HepG2 (cell line): ENCODE results near the gene CADPS2. TPM values are rescaled to one million over a fixed set of nuclear protein-coding genes. Genes with fewer than 3 reads are reported as not detected.

Experiments used
- HNRNPLL ChIP-seq: fragments of 200-400 bp; formaldehyde crosslinking; IDR thresholded peaks from 2 replicates; pipeline ENCODE4 v1.6.1; 2017; ENCODE audit warnings: mild to moderate bottlenecking, low read depth, low read length; ENCODE audit not compliant: poor library complexity, severe bottlenecking
- MATR3 ChIP-seq: sonication (generic); formaldehyde crosslinking; IDR thresholded peaks from 2 replicates; pipeline ENCODE4 v1.4.0; 2020; ENCODE audit warnings: missing genetic modification reagents
- NFIB ChIP-seq: sonication (generic); formaldehyde crosslinking; IDR thresholded peaks from 2 replicates; pipeline ENCODE4 v1.9.0; 2021; ENCODE audit warnings: missing genetic modification reagents, mild to moderate bottlenecking, borderline replicate concordance
- NRL ChIP-seq: sonication (generic); formaldehyde crosslinking; IDR thresholded peaks from 2 replicates; pipeline ENCODE4 v1.5.0; 2020; ENCODE audit warnings: missing genetic modification reagents, mild to moderate bottlenecking, moderate library complexity, borderline replicate concordance
- RBM22 ChIP-seq: fragments of 200-400 bp; formaldehyde crosslinking; optimal IDR thresholded peaks from 2 replicates; pipeline ENCODE3; 2017; ENCODE audit warnings: mild to moderate bottlenecking, low read length, moderate library complexity
- RERE ChIP-seq: IDR thresholded peaks from 2 replicates; pipeline ENCODE4 v1.6.1; 2016; ENCODE audit warnings: low read depth, missing genetic modification reagents, missing compliant biosample characterization
- STAG1 ChIP-seq: sonication (generic); formaldehyde crosslinking; IDR thresholded peaks from 2 replicates; pipeline ENCODE4 v1.4.0; 2020; ENCODE audit warnings: missing genetic modification reagents
- USF2 ChIP-seq, 2 experiments: sonication (generic) in 1 of 2; formaldehyde crosslinking in 1 of 2; IDR thresholded peaks; 2 replicates each; pipeline versions ENCODE4 v1.5.1 to v1.6.1; 2011 to 2020; ENCODE audit warnings: borderline replicate concordance in 1 of 2, low read depth in 1 of 2, low read length in 1 of 2, mild to moderate bottlenecking in 1 of 2, missing genetic modification reagents in 1 of 2, moderate library complexity in 1 of 2
- ZFP91 ChIP-seq: sonication (generic); formaldehyde crosslinking; IDR thresholded peaks from 2 replicates; pipeline ENCODE4 v1.9.0; 2022; ENCODE audit warnings: missing genetic modification reagents, mild to moderate bottlenecking, borderline replicate concordance
- ZMYM3 ChIP-seq: sonication (generic); formaldehyde crosslinking; IDR thresholded peaks from 2 replicates; pipeline ENCODE4 v1.5.1; 2020; ENCODE audit warnings: mild to moderate bottlenecking, missing genetic modification reagents
- ZNF225 ChIP-seq: sonication (generic); formaldehyde crosslinking; IDR thresholded peaks from 2 replicates; pipeline ENCODE4 v1.4.0; 2020; ENCODE audit warnings: mild to moderate bottlenecking, missing genetic modification reagents
- ZNF292 ChIP-seq: sonication (generic); formaldehyde crosslinking; IDR thresholded peaks from 2 replicates; pipeline ENCODE4 v1.8.1; 2022; ENCODE audit warnings: mild to moderate bottlenecking, low read depth, missing genetic modification reagents, borderline replicate concordance
- ZNF546 ChIP-seq: sonication (generic); formaldehyde crosslinking; conservative IDR thresholded peaks from 2 replicates; pipeline ENCODE4 v1.8.1; 2023; ENCODE audit warnings: mild to moderate bottlenecking, missing genetic modification reagents
- ZNF614 ChIP-seq: IDR thresholded peaks from 2 replicates; pipeline ENCODE4 v1.6.1; 2018; ENCODE audit warnings: missing biosample characterization, missing genetic modification reagents, inconsistent platforms, borderline replicate concordance
- ZNF644 ChIP-seq: IDR thresholded peaks from 2 replicates; pipeline ENCODE4 v1.6.1; 2016; ENCODE audit warnings: low read depth
- ZNF710 ChIP-seq: sonication (generic); formaldehyde crosslinking; IDR thresholded peaks from 2 replicates; pipeline ENCODE4 v1.5.0; 2020; ENCODE audit warnings: mild to moderate bottlenecking, missing genetic modification reagents, borderline replicate concordance
- ZNF891 ChIP-seq: sonication (generic); formaldehyde crosslinking; IDR thresholded peaks from 2 replicates; pipeline ENCODE4 v1.5.0; 2020; ENCODE audit warnings: mild to moderate bottlenecking, missing genetic modification reagents
- polyA plus RNA-seq, 8 experiments: library from polyadenylated mRNA; depleted of rRNA in 3 of 8; stranded (reverse) in 7 of 8; unstranded in 1 of 8; fragments of >200 nt; fragmentation: Illumina TruSeq in 4 of 8; extraction: Trizol in 4 of 8; gene quantifications; 2 replicates each; pipeline versions ENCODE4 v1.2.1 to v1.2.3, GENCODE V29; 2011 to 2016; ENCODE audit warnings: low read depth in 4 of 8, missing spikeins in 1 of 8, mixed read lengths in 1 of 8; ENCODE audit not compliant: insufficient read depth in 1 of 8
- total RNA-seq, 5 experiments: library from RNA; depleted of rRNA; stranded (reverse); fragments of >200 nt; fragmentation: Illumina TruSeq; extraction: Trizol; gene quantifications; 2 replicates each; pipeline ENCODE4 v1.2.3, GENCODE V29; 2016; ENCODE audit warnings: low read depth in 1 of 5

CADPS2 gene
- total and polyA plus RNA-seq, 2 of the 13 experiments (the other 11 are each of a cell fraction or from before 2014, with no cell fraction given), result 17.6 to 43.8 TPM

GRCh38 chr7:122885583-122886356, 490 bp downstream of the CADPS2 start (continued):
- TF ChIP-seq ZMYM3 (CRISPR knock-in tag) (peak; percentile 60), MATR3 (no peak), HNRNPLL (no peak), ZFP91 (peak; percentile 56; the same call in 1 of the 2 replicates), USF2 (IDR thresholded peaks at IDR 0.05; ENCODE audit: low read depth, low read length) (no peak), USF2 (CRISPR knock-in tag; IDR thresholded peaks at IDR 0.05; ENCODE audit: borderline replicate concordance) (no peak), ZNF891 (CRISPR knock-in tag) (no peak), ZNF292 (CRISPR knock-in tag) (peak; percentile 94), RERE (CRISPR knock-in tag) (no peak), STAG1 (no peak), ZNF546 (0 out of 2 replicates have a peak, but pooled peaks have one; percentile 11), ZNF710 (CRISPR knock-in tag) (no peak), NFIB (CRISPR knock-in tag) (no peak), NRL (CRISPR knock-in tag) (no peak), ZNF614 (CRISPR knock-in tag) (no peak), ZNF225 (CRISPR knock-in tag) (no peak), ZNF644 (CRISPR knock-in tag) (no peak), RBM22 (no peak)
